Lower leg skin (tissue), 3 donors: ENCODE data around the gene NUP214.

Experiments
- CTCF ChIP-seq, 3 donors: fragments of 450-650 bp; IDR thresholded peaks; one replicate each; pipeline ENCODE4 v1.5.1; 2016; ENCODE audit warnings: antibody characterized with exemption in 3 of 3, mild to moderate bottlenecking in 3 of 3, moderate library complexity in 2 of 3
- POLR2A ChIP-seq, 2 donors: fragments of 450-650 bp; IDR thresholded peaks; one replicate each; pipeline ENCODE4 v1.6.1; 2016 to 2017; ENCODE audit warnings: antibody characterized with exemption in 2 of 2, mild to moderate bottlenecking in 1 of 2, moderate library complexity in 1 of 2

DNA sequence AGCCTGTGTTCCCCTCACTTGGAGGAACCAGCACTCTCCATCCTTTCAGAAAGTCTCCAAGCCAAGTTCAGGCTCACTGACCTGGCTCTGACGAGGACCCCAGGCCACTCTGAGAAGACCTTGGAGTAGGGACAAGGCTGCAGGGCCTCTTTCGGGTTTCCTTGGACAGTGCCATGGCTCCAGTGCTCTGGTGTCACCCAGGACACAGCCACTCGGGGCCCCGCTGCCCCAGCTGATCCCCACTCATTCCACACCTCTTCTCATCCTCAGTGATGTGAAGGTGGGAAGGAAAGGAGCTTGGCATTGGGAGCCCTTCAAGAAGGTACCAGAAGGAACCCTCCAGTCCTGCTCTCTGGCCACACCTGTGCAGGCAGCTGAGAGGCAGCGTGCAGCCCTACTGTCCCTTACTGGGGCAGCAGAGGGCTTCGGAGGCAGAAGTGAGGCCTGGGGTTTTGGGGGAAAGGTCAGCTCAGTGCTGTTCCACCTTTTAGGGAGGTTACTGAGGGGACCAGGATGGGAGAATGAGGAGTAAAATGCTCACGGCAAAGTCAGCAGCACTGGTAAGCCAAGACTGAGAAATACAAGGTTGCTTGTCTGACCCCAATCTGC is 4.7 kb upstream of the NUP214 start:
- TF ChIP-seq CTCF (IDR thresholded peaks at IDR 0.05) = no peak
- no peak for TF ChIP-seq POLR2A (IDR thresholded peaks at IDR 0.05)
